ENCODE results near the gene TLE6. TPM values are rescaled to one million over a fixed set of nuclear protein-coding genes. Genes with fewer than 3 reads are reported as not detected.

TLE6 gene
- total and polyA plus RNA-seq, 2 of the 13 experiments (the other 11 are each of a cell fraction or from before 2014, with no cell fraction given) = 0.24 to 5.5 TPM

- TF ChIP-seq CTCF (CRISPR knock-in tag; IDR thresholded peaks at IDR 0.05) = no peak
- no peak for TF ChIP-seq ZNF101 (CRISPR knock-in tag; IDR thresholded peaks at IDR 0.05; ENCODE audit: borderline replicate concordance, low read depth)
- TF ChIP-seq ZNF468 (CRISPR knock-in tag; IDR thresholded peaks at IDR 0.05) = no peak
- peak; percentile 89 for TF ChIP-seq TFAP4 (IDR thresholded peaks at IDR 0.05; ENCODE audit: borderline replicate concordance, low read depth)
- no peak for TF ChIP-seq ZNF484 (CRISPR knock-in tag; IDR thresholded peaks at IDR 0.05; ENCODE audit: borderline replicate concordance, low read depth)
- TF ChIP-seq ZBTB8A (CRISPR knock-in tag; IDR thresholded peaks at IDR 0.05; ENCODE audit: borderline replicate concordance, low read depth) = no peak
- TF ChIP-seq FOXA1 (IDR thresholded peaks at IDR 0.05) = no peak
- no peak; the same call in 1 of the 2 replicates for TF ChIP-seq FOXA1 (CRISPR knock-in tag; IDR thresholded peaks at IDR 0.05)
- TF ChIP-seq NR2C2 (CRISPR knock-in tag; IDR thresholded peaks at IDR 0.05; ENCODE audit: borderline replicate concordance) = peak; percentile 88
- no peak for TF ChIP-seq EEA1 (CRISPR knock-in tag; IDR thresholded peaks at IDR 0.05; ENCODE audit: borderline replicate concordance)
- TF ChIP-seq SOX5 (CRISPR knock-in tag; IDR thresholded peaks at IDR 0.05; ENCODE audit: borderline replicate concordance) = peak; percentile 65; the same call in 1 of the 2 replicates
- peak; percentile 83 for TF ChIP-seq GABPB1 (CRISPR knock-in tag; IDR thresholded peaks at IDR 0.05)
- TF ChIP-seq ZSCAN29 (CRISPR knock-in tag; conservative IDR thresholded peaks at IDR 0.05) = no peak
- no peak for TF ChIP-seq REPIN1 (CRISPR knock-in tag; IDR thresholded peaks at IDR 0.05; ENCODE audit: borderline replicate concordance, low read depth)
- no peak for TF ChIP-seq LCORL (IDR thresholded peaks at IDR 0.05)
- peak; percentile 71 for TF ChIP-seq LCORL (CRISPR knock-in tag; IDR thresholded peaks at IDR 0.05)
- no peak for TF ChIP-seq PRDM4 (CRISPR knock-in tag; IDR thresholded peaks at IDR 0.05; ENCODE audit: borderline replicate concordance)
- no peak for TF ChIP-seq SNAI1 (CRISPR knock-in tag; IDR thresholded peaks at IDR 0.05; ENCODE audit: borderline replicate concordance)
- 0 out of 2 replicates have a peak, but pooled peaks have one; percentile 59 for TF ChIP-seq ZNF296 (CRISPR knock-in tag; conservative IDR thresholded peaks at IDR 0.05)
- peak; percentile 99 for TF ChIP-seq ZNF652 (CRISPR knock-in tag; IDR thresholded peaks at IDR 0.05; ENCODE audit: borderline replicate concordance, low read depth)
- TF ChIP-seq NFATC3 (CRISPR knock-in tag; IDR thresholded peaks at IDR 0.05) = no peak
- TF ChIP-seq ZNF235 (CRISPR knock-in tag; IDR thresholded peaks at IDR 0.05; ENCODE audit: borderline replicate concordance) = no peak
These were observed at the start of gene TLE6 (continued) for GRCh38 chr19:2977001-2977745.

All from HepG2 (cell line).